ENCODE results near the gene C17orf50. TPM values are rescaled to one million over a fixed set of nuclear protein-coding genes. Genes with fewer than 3 reads are reported as not detected.

C17orf50 gene
- total and polyA plus RNA-seq, 9 donors = not detected

GRCh38 chr17:35752945-35753764, 7.5 kb upstream of the C17orf50 start, which contains the start of gene GAS2L2:
Gene GAS2L2 (minus strand): TSS chr17:35753239. CDS start chr17:35752850, 389 bp downstream.
- TF ChIP-seq, protein P1, sequence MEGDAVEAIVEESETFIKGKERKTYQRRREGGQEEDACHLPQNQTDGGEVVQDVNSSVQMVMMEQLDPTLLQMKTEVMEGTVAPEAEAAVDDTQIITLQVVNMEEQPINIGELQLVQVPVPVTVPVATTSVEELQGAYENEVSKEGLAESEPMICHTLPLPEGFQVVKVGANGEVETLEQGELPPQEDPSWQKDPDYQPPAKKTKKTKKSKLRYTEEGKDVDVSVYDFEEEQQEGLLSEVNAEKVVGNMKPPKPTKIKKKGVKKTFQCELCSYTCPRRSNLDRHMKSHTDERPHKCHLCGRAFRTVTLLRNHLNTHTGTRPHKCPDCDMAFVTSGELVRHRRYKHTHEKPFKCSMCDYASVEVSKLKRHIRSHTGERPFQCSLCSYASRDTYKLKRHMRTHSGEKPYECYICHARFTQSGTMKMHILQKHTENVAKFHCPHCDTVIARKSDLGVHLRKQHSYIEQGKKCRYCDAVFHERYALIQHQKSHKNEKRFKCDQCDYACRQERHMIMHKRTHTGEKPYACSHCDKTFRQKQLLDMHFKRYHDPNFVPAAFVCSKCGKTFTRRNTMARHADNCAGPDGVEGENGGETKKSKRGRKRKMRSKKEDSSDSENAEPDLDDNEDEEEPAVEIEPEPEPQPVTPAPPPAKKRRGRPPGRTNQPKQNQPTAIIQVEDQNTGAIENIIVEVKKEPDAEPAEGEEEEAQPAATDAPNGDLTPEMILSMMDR (IDR thresholded peaks at IDR 0.05) = no peak
- TF ChIP-seq EP300 (IDR thresholded peaks at IDR 0.05) = no peak
- no peak for TF ChIP-seq POLR2A (IDR thresholded peaks at IDR 0.05)
- Histone ChIP-seq H3K27ac (no peak within 1 kb of the TSS), H3K36me3 (no peaks in the 10 kb centered on the region), H3K4me3 (no peak within 1 kb of the TSS), H3K4me1 (ENCODE audit: insufficient read depth) (no peaks in the 10 kb centered on the region), H3K9me3 (no peaks in the 10 kb centered on the region), H3K27me3 (no peaks in the 10 kb centered on the region)
- WGBS, 3 donors = 20 to 37% (median 34%) methylated on average over 7 to 9 of the region's 9 CpGs
- intact Hi-C loops (cut with DNase I) = no loop called here
- DNase-seq = no peak

GRCh38 chr17:35757243-35757642, 3.4 kb upstream of the C17orf50 start:
- no peak overlapping the region for H3K27ac ChIP-seq
- no peaks in the 10 kb centered on the region for H3K4me1 ChIP-seq (ENCODE audit: insufficient read depth)
- H3K4me3 ChIP-seq = no peak overlapping the region
- no peaks in the 10 kb centered on the region for H3K36me3 ChIP-seq
- H3K9me3 ChIP-seq = no peaks in the 10 kb centered on the region
- DNase-seq = no peak
- H3K27me3 ChIP-seq = no peaks in the 10 kb centered on the region
- TF ChIP-seq, protein P1 (IDR thresholded peaks at IDR 0.05) = no peak
- TF ChIP-seq EP300 (IDR thresholded peaks at IDR 0.05) = no peak
- TF ChIP-seq POLR2A (IDR thresholded peaks at IDR 0.05) = no peak
- intact Hi-C loops (cut with DNase I) = no loop called here

- no peaks in the 10 kb centered on the region for H3K9me3 ChIP-seq
- no peaks in the 10 kb centered on the region for H3K27me3 ChIP-seq
- no peaks in the 10 kb centered on the region for H3K36me3 ChIP-seq
- peaks cover 3% of the 10 kb centered on the region for H3K4me1 ChIP-seq (ENCODE audit: insufficient read depth)
- 74 to 77% (median 76%) methylated on average over 5 of the region's 5 CpGs for WGBS, 3 donors
- no peak overlapping the region for H3K4me3 ChIP-seq
- no peak for DNase-seq
- H3K27ac ChIP-seq = no peak overlapping the region
- TF ChIP-seq EP300 (IDR thresholded peaks at IDR 0.05) = no peak
- TF ChIP-seq, protein P1 (IDR thresholded peaks at IDR 0.05) = no peak
- intact Hi-C loops (cut with DNase I) = loop anchor here in 2 of 4 donors (5.0 to 10.0 kb wide), 2 partner anchors 46 to 723 kb away; partner anchors contain the start of genes TAF15 (in 1 of the 2) and ZNHIT3 (in 1 of the 2)
These were observed 914 bp downstream of the C17orf50 start for GRCh38 chr17:35761601-35762000.

DNA sequence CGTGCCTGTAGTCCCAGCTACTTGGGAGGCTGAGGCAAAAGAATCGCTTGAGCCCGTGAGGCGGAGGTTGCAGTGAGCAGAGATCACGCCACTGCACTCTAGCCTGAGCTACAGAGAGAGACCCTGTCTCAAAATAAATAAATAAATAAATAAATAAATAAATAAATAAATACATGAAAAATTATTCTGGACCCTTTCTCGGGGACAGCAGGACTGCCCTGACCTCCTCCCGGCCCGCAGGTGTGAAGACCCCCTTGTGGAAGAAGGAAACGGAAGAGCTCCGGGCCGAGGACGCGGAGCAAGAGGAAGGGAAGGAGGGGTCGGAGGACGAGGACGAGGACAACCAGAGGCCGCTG, 3.1 kb downstream of the C17orf50 start:
- Histone ChIP-seq H3K4me1 (ENCODE audit: insufficient read depth) (peaks cover 3% of the 10 kb centered on the region), H3K27me3 (no peaks in the 10 kb centered on the region), H3K4me3 (peak overlapping the region; percentile 38), H3K36me3 (no peaks in the 10 kb centered on the region), H3K9me3 (no peaks in the 10 kb centered on the region), H3K27ac (no peak overlapping the region)
- DNase-seq = no peak
- WGBS, 3 donors = 33 to 35% (median 34%) methylated on average over 17 of the region's 17 CpGs
- intact Hi-C loops (cut with DNase I) = loop anchor here (2.0 to 10.0 kb wide), 3 partner anchors 41 to 721 kb away; partner anchors contain the start of genes TAF15 (in 1 of the 4) and ZNHIT3 (in 1 of the 4)
- no peak for TF ChIP-seq POLR2A (IDR thresholded peaks at IDR 0.05)
- TF ChIP-seq, protein P1 (IDR thresholded peaks at IDR 0.05) = no peak
- no peak for TF ChIP-seq EP300 (IDR thresholded peaks at IDR 0.05)

Measured in ovary (tissue), 9 donors.